Activated CD4-positive, alpha-beta T cell treated with anti-CD3 and anti-CD28 coated beads for 24 hours (primary cell): Measurements from ENCODE around the gene L2HGDH.
"Not testable (repeated sequence)": the region's sequence is repeated elsewhere in the genome, so short reads cannot be mapped to it uniquely, and the experiment has no call there.

Source experiments
- DNase-seq, 2 donors: peaks; one replicate each; pipeline ENCODE4 v3.0.0-alpha.2; 2020; ENCODE audit warnings: low read depth in 2 of 2

L2HGDH gene

DNA sequence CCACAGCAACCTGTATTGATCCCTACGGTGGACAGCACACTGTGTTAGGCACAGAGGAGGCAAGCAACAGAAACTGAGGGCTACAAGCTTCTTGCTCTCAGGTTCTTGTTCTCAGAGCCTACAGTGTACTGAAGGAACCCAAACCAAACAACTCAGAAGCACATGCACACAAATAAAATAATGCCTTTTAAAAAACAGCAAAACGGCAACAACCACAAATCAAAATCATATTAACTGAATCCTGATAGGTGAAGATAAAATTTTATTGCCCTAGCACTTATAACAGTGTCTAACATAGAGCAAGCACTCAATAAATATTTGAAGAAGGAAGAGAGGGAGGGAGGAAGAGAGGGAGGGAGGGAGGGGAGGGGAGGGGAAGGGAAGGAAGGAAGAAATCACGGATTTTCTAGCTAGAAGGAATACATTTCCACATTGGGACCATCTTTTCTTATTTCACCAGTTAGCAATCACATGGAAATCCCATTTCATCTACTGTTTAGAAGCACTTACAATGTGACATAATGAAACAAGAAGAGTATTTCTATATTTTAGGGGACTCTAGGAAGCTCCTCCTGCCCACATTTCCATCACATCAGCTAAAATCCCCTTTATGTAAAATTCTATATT lies 27.3 kb upstream of the L2HGDH start:
- no peak for DNase-seq

DNA sequence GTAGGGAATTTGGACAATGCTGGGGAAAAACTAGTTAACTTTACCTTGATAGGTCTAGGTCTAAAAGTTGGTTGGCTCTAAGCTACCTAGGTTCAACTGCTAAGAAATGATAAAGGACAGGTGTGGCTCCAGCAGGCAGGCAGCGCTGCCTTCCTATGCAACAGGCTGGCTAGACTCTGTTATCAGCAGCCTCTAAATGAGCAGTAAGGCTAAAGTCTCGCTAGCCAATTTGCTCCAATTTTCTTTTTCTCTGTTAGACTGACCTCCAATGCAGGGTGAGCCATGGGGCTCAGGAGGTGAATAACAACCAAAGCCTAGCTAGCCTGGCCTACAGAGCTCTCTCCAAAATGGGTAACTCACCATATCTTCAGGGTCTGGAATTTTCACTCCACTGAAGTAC lies 26.6 kb upstream of the L2HGDH start:
- DNase-seq, result no peak

GRCh38 chr14:50335989-50336824 lies 24.2 kb upstream of the L2HGDH start:
- DNase-seq, result no peak

DNA sequence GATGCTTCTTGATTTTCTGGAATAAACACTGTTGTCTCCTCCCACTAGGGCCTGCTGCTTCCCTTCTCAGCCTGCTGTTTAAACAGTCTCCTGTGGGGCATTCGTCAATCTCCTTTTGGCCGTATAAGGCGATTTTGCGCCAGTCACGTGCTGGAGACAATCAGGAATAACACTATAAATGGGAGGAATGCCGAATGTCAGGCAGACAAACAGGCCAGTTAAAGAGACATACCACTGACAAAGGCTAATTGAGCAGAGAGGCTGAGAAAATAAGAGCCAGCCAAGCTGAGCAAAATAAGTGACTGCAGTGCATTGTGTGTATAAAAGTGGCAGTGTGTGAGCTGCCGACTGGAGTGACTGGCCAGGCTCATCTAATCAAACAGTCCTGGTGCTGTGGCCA lies 23.4 kb upstream of the L2HGDH start:
- no peak for DNase-seq

- no peak for DNase-seq
These were observed 22.2 kb upstream of the L2HGDH start for GRCh38 chr14:50334211-50334610.

- DNase-seq, result no peak
These were observed 21.0 kb upstream of the L2HGDH start for GRCh38 chr14:50333014-50333509.

GRCh38 chr14:50331596-50331995 lies 19.6 kb upstream of the L2HGDH start:
- DNase-seq, result no peak

- DNase-seq, result peak; percentile 37 to 51
These were observed 9.1 kb upstream of the L2HGDH start for GRCh38 chr14:50321009-50321660.

DNA sequence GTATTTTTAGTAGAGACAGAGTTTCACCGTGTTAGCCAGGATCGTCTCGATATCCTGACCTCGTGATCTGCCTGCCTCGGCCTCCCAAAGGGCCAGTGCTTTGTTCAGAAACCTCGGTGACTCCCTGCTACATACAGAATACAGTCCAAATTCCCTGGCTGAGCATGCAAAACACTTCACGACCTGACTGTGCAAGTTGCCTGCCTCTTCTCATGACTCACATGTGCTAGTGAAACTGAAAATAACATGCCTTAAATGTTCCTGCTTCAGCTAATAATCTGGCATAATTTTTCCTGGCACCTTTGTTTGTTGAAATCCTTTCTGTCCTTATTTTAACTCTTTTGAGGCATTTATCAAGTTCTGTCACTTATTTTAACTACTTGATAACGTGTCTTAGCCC lies 8.3 kb upstream of the L2HGDH start:
- no peak for DNase-seq

- no peak for DNase-seq
These were observed 7.7 kb upstream of the L2HGDH start for GRCh38 chr14:50319721-50320120.

DNA sequence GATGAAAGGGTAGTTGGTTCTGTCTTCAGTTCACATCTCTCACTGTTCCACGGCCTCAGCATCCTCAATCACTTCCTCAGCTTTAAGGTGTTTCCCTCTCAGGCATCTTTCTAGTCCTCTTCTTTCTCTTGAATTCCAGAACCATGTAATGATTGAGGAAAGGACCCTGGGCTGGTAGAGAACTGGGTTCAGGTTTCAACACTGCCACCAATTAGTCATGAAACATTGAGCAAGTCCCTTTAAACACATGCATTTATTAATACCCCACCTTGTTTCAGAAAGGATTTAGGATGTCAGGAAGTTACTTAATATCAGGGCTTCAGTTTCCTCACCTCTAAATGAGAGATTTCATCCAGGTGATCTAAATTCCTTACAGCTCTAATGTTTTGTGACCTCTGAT lies 7.3 kb upstream of the L2HGDH start:
- DNase-seq, result no peak

DNA sequence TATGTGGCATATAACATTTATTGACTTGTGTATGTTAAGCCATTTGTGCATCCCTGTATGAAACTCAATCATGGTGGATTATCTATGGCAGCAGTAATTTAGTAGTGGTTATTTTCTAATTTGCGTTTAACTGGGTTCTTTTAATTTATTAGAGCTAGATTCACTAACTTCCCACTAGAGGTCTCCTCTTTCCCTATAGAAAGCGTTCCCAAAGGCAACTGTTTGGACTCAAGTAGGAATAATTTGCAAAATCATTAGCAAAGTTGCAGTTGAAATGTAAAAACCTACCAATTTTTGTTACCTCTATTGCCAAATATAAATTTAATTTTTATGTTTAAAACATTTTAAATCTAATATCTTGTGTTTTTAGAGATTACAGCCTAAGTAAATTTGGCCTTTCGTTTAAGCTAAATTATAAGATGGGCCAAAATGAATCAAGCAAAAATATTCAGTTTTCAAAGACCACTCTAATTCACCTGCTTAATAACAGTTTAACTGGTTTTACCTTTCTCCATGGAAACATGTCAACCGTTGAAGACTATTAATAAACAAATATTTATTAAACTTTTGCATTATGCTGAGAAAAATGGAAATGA lies 6.1 kb upstream of the L2HGDH start:
- DNase-seq, result no peak

DNA sequence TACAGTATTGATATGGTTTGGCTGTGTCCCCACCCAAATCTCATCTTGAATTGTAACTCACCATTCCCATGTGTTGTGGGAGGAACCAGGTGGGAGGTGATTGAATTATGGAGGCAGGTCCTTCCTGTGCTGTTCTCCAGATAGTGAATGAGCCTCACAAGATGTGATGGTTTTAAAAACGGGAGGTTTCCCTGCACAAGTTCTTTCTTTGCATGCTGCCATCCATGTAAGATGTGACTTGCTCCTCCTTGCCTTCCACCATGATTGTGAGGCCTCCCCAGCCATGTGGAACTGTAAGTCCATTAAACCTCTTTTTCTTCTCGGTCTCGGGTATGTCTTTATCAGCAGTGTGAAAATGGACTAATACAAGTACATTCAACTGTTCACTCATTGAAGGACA lies 2.1 kb upstream of the L2HGDH start:
- not testable (repeated sequence) for DNase-seq

DNA sequence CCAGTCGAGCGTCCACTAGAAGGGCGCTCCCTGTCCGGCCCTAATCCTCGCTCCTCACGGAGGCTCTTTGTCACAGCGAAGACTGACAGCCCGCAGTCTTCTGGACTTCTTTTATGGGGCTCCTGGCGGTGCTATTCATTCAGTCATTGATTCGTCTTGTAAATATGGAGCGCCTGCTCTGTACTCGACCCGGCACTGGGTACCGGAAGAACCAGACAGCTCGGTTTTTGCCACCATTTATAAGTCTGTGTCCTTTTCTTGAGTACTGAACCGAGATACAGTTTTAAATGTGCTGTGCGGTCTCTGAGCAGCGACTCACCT lies 665 bp upstream of the L2HGDH start:
- DNase-seq, result no peak

GRCh38 chr14:50311337-50311971 lies 575 bp downstream of the L2HGDH start:
- no peak for DNase-seq

- DNase-seq, result no peak
These were observed 1.6 kb downstream of the L2HGDH start for GRCh38 chr14:50310445-50310844.

DNA sequence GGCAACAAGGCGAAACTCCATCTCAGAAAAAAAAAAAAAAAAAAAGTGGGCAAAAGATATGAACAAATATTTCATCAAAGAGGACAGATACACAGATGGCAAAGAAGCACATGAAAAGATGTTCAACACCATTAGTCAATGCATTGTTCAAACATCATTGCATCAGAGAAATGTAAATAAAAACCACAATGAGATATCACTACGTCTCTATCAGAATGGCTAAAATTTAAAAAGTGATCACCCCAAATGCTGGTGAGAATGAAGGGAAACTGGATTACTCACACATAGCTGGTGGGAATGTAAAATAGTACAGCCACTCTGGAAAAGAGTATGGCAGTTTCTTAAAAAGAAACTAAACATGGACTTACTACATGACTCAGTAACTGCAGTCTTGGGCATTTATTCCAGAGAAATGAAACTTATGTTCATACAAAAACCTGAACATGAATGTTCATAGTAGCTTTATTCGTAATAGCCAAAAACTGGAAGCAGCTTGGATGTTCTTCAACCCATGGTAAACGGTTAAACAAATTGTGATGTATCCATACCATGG lies 3.6 kb downstream of the L2HGDH start:
- DNase-seq, result no peak

- no peak for DNase-seq
These were observed 8.1 kb downstream of the L2HGDH start for GRCh38 chr14:50303744-50304471.

- DNase-seq, result no peak
These were observed 10.1 kb downstream of the L2HGDH start for GRCh38 chr14:50301914-50302313.

GRCh38 chr14:50299585-50299984 lies 12.4 kb downstream of the L2HGDH start:
- no peak for DNase-seq

DNA sequence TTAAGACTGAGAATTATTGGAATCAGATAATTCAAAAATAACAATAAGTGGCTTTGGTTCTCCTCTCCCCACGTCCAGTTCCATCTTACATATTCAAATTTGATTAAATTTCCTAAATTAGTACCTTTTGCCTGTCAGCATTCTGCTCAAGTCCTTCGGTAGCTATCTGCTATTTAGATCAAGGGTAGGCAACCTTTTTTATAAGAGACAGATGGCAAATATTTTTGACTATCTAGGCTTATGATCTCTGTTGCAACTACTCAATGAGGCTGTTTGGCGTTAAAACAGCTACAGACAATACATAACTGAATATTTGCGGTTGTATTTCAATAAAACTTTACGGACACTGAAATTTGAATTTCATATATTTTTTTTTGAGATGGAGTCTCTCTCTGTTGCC lies 21.7 kb downstream of the L2HGDH start:
- DNase-seq, result no peak
